Hepatocyte (in vitro differentiated cells): ENCODE measurements around the gene PCNX4. TPM values are rescaled to one million over a fixed set of nuclear protein-coding genes. Genes with fewer than 3 reads are reported as not detected.
A peak's percentile ranks its signal among the peaks of the same experiment; 100 is the strongest.

Source experiments
- DNase-seq: peaks from one replicate; pipeline ENCODE4 v3.0.0-alpha.2; 2016; ENCODE audit warnings: low spot score
- H2AFZ ChIP-seq: fragments of 200-600 bp; sonication (generic); 2 replicates; pipeline ENCODE4 v1.6.0; 2016; ENCODE audit warnings: antibody characterized with exemption, mild to moderate bottlenecking
- H3K27ac ChIP-seq: fragments of 200-600 bp; sonication (generic); 2 replicates; pipeline ENCODE4 v1.5.1; 2016; ENCODE audit warnings: mild to moderate bottlenecking
- H3K27me3 ChIP-seq: fragments of 200-600 bp; sonication (generic); 2 replicates; pipeline ENCODE4 v1.6.1; 2016
- H3K36me3 ChIP-seq: fragments of 200-600 bp; sonication (generic); replicated peaks from 2 replicates; pipeline ENCODE4 v1.5.1; 2016; ENCODE audit warnings: low read depth; ENCODE audit not compliant: insufficient read depth
- H3K4me1 ChIP-seq: fragments of 200-600 bp; sonication (generic); 2 replicates; pipeline ENCODE4 v1.5.1; 2016; ENCODE audit warnings: mild to moderate bottlenecking, moderate library complexity; ENCODE audit not compliant: insufficient read depth
- H3K4me2 ChIP-seq: fragments of 200-600 bp; sonication (generic); 2 replicates; pipeline ENCODE4 v1.6.0; 2016
- H3K4me3 ChIP-seq: fragments of 200-600 bp; sonication (generic); 2 replicates; pipeline ENCODE4 v1.5.1; 2016; ENCODE audit warnings: mild to moderate bottlenecking
- H3K79me2 ChIP-seq: fragments of 200-600 bp; sonication (generic); 2 replicates; pipeline ENCODE4 v1.6.0; 2017; ENCODE audit warnings: mild to moderate bottlenecking
- H3K9me2 ChIP-seq: fragments of 200-600 bp; sonication (generic); replicated peaks from 2 replicates; pipeline ENCODE4 v1.6.0; 2017; ENCODE audit warnings: mild to moderate bottlenecking; ENCODE audit not compliant: insufficient read depth
- H3K9me3 ChIP-seq: fragments of 200-600 bp; sonication (generic); 2 replicates; pipeline ENCODE4 v1.5.1; 2016; ENCODE audit warnings: low read depth, mild to moderate bottlenecking
- H4K20me1 ChIP-seq: fragments of 200-600 bp; sonication (generic); 2 replicates; pipeline ENCODE4 v1.6.0; 2016; ENCODE audit warnings: mild to moderate bottlenecking; ENCODE audit not compliant: insufficient read depth, poor library complexity, severe bottlenecking
- EZH2 ChIP-seq: fragments of 200-600 bp; sonication (generic); IDR thresholded peaks from 2 replicates; pipeline ENCODE4 v1.6.1; 2016; ENCODE audit warnings: antibody characterized with exemption, mild to moderate bottlenecking, borderline replicate concordance
- EZH2phosphoT487 ChIP-seq: fragments of 200-600 bp; sonication (generic); IDR thresholded peaks from one replicate; pipeline ENCODE4 v1.6.1; 2018; ENCODE audit warnings: antibody characterized with exemption, mild to moderate bottlenecking, low read depth, moderate library complexity; ENCODE audit not compliant: unreplicated experiment, severe bottlenecking
- WGBS: methylation state at CpG from one replicate; pipeline ENCODE4 v1.1.6; 2016; ENCODE audit warnings: low lambda C conversion rate; ENCODE audit errors: missing lambda C conversion rate; 5-methylcytosine and 5-hydroxymethylcytosine counted together
- polyA plus RNA-seq: library from polyadenylated mRNA; unstranded; fragments of >200 nt; fragmentation: Nextera tagmentation; extraction: Ambion mirVana; gene quantifications from 2 replicates; pipeline ENCODE4 v1.2.1, GENCODE V29; 2016
- total RNA-seq: library from RNA; depleted of rRNA; stranded (reverse); fragments of >200 nt; gene quantifications from 2 replicates; pipeline ENCODE4 v1.2.3, GENCODE V29; 2014
- TF ChIP-seq, protein P1 (sequence below): fragments of 200-600 bp; sonication (generic); IDR thresholded peaks from 2 replicates; pipeline ENCODE4 v1.5.1; 2016; ENCODE audit warnings: antibody characterized with exemption, mild to moderate bottlenecking; ENCODE audit not compliant: poor library complexity

PCNX4 gene
- total and polyA plus RNA-seq, 2 experiments from 2014 or later: 28.8 to 60.0 TPM

DNA sequence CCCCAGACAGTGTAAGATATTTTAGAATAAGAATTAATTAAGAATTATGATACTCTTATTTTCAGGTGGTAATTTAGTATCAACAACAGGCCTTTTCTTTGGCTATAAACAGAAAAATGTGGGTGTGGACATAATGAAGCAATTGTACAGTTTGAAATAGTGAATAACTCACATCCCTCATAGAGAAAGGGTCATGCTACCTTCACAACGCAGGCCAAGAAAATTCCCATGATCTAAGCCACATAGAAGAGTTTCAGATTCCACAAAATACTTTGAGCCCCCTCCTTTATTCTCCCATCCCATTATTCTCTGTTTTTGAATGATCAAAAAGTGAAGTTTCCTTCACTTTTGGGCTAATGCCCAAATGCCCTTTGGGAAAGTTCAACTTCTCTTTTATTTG lies 97.0 kb downstream of the PCNX4 start:
- no peak for DNase-seq
- Histone ChIP-seq H2AFZ (no peak overlapping the region), H3K9me3 (no peaks in the 10 kb centered on the region), H4K20me1 (no peaks in the 10 kb centered on the region), H3K9me2 (no peaks in the 10 kb centered on the region), H3K79me2 (no peaks in the 10 kb centered on the region), H3K27ac (no peak overlapping the region), H3K36me3 (no peaks in the 10 kb centered on the region), H3K4me3 (no peak overlapping the region), H3K4me1 (no peaks in the 10 kb centered on the region), H3K4me2 (no peak overlapping the region), H3K27me3 (no peaks in the 10 kb centered on the region)
- WGBS: 76% methylated on average over 1 of the region's 1 CpG
- TF ChIP-seq, protein P1, sequence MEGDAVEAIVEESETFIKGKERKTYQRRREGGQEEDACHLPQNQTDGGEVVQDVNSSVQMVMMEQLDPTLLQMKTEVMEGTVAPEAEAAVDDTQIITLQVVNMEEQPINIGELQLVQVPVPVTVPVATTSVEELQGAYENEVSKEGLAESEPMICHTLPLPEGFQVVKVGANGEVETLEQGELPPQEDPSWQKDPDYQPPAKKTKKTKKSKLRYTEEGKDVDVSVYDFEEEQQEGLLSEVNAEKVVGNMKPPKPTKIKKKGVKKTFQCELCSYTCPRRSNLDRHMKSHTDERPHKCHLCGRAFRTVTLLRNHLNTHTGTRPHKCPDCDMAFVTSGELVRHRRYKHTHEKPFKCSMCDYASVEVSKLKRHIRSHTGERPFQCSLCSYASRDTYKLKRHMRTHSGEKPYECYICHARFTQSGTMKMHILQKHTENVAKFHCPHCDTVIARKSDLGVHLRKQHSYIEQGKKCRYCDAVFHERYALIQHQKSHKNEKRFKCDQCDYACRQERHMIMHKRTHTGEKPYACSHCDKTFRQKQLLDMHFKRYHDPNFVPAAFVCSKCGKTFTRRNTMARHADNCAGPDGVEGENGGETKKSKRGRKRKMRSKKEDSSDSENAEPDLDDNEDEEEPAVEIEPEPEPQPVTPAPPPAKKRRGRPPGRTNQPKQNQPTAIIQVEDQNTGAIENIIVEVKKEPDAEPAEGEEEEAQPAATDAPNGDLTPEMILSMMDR: no peak
- TF ChIP-seq EZH2phosphoT487 (no peak), EZH2 (no peak)

DNA sequence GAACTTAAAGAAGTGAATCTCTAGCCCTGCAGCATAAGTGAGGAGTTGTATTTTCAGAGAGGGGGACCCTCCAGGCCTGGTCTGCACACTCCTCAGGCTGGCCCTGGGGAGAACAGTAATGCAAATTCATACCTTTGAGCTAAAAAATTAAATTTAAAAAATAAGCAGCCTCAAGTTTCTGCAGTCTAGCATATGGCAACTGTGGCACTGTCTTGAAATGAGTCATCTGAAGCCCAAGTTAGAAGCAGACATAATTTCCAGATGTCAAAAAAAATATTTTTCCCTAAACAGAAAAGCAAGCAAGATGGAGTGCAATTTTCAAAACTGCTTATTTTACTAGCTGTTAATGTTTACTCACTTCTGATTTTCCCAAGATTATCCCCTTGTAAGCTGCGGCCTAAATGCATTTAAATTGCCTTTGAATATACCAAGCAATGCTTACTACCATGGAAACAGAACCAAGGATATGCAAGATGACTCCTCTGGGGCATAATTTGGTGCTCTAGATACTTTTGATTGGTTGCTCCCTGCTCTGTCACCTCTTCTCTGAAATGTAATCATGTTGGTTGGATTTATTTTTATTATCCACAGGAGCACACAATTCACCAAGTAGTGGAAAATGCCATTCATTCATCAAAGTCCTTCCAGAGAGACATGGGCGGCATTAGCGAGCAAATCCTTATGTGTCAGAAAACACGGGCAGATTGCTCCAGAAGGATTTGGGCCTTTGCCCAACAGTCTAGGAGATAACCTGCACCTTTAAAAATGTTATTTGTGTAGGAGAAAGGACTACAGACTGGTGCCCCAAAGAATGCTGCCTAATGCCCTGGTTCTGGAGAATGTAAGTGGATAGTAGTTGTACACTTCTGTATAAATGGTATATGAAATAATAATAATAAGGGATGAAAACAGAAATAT lies 98.5 kb downstream of the PCNX4 start:
- 66% methylated on average over 4 of the region's 4 CpGs for WGBS
- Histone ChIP-seq H4K20me1 (no peaks in the 10 kb centered on the region), H3K9me3 (no peaks in the 10 kb centered on the region), H3K27ac (no peak overlapping the region), H3K4me2 (no peak overlapping the region), H3K4me1 (no peaks in the 10 kb centered on the region), H2AFZ (no peak overlapping the region), H3K36me3 (no peaks in the 10 kb centered on the region), H3K4me3 (no peak overlapping the region), H3K27me3 (no peaks in the 10 kb centered on the region), H3K79me2 (no peaks in the 10 kb centered on the region), H3K9me2 (no peaks in the 10 kb centered on the region)
- DNase-seq: no peak
- no peak for TF ChIP-seq EZH2
- TF ChIP-seq, protein P1: no peak
- no peak for TF ChIP-seq EZH2phosphoT487

DNA sequence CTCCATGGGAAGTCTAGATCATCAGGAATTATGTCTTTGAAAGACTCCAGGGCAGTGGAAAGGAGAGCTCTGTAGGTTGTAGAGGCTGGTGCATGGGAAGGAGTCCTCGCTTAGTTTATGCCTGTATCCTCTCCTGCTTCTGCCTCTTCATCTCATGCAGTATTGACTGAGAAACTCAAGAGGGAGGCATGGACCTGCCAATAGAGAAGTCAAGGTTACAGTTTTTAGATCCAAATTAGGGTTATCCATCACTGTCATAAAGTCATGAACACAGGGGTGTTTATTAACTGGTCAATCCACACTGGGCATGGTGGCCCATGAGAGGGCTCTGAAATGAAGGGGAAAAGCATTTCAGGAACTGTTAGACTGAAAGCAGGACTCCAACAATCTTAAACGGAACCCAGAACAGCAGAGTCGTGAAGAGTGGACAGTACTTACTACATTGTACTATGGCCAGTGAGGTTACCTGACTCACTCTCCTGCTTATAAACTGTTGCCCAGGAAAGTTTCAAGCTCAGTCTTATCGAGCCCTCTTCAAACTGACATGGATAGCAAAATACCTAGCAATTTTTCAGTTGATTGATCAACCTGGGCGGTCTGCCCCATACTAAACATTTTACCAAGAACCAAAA lies 103.6 kb downstream of the PCNX4 start:
- Histone ChIP-seq H3K4me1 (no peaks in the 10 kb centered on the region), H3K4me2 (no peak overlapping the region), H4K20me1 (no peaks in the 10 kb centered on the region), H3K9me2 (no peaks in the 10 kb centered on the region), H3K27ac (no peak overlapping the region), H3K27me3 (no peaks in the 10 kb centered on the region), H3K36me3 (no peaks in the 10 kb centered on the region), H3K79me2 (no peaks in the 10 kb centered on the region), H3K9me3 (no peaks in the 10 kb centered on the region), H3K4me3 (no peak overlapping the region), H2AFZ (no peak overlapping the region)
- WGBS: 90% methylated on average over 5 of the region's 5 CpGs
- TF ChIP-seq, protein P1: peak; percentile 16
- TF ChIP-seq EZH2 (no peak), EZH2phosphoT487 (no peak)
- DNase-seq: no peak
